Spleen (tissue), 11 donors: ENCODE data around the gene ATF6B. TPM values are rescaled to one million over a fixed set of nuclear protein-coding genes. Genes with fewer than 3 reads are reported as not detected.

Experiments used
- DNase-seq: peaks from one replicate; pipeline ENCODE4 v3.0.0-alpha.2; 2020
- H3K27ac ChIP-seq, 8 donors: fragments of 200-600 bp; sonication (generic) in 7 of 8; 1 replicate in 4 of 8; 2 replicates in 4 of 8; pipeline versions ENCODE4 v1.5.0 to v1.8.0; 2016 to 2021; ENCODE audit warnings: inconsistent platforms in 4 of 8, mild to moderate bottlenecking in 4 of 8, moderate library complexity in 1 of 8
- H3K27me3 ChIP-seq, 7 donors: fragments of 200-600 bp; sonication (generic) in 6 of 7; replicated peaks in 1 of 7; 1 replicate in 4 of 7; 2 replicates in 3 of 7; pipeline versions ENCODE4 v1.5.0 to v1.8.0; 2016 to 2021; ENCODE audit warnings: inconsistent platforms in 3 of 7, mild to moderate bottlenecking in 1 of 7
- H3K36me3 ChIP-seq, 6 donors: fragments of 200-600 bp; sonication (generic) in 5 of 6; 1 replicate in 4 of 6; 2 replicates in 2 of 6; pipeline versions ENCODE4 v1.5.0 to v1.8.0; 2016 to 2021; ENCODE audit warnings: inconsistent platforms in 2 of 6
- H3K4me1 ChIP-seq, 6 donors: fragments of 200-600 bp; sonication (generic) in 5 of 6; 1 replicate in 3 of 6; 2 replicates in 3 of 6; pipeline versions ENCODE4 v1.5.0 to v1.8.0; 2016 to 2021; ENCODE audit warnings: inconsistent platforms in 3 of 6
- H3K4me3 ChIP-seq, 8 donors: fragments of 200-600 bp; sonication (generic) in 7 of 8; 1 replicate in 4 of 8; 2 replicates in 4 of 8; pipeline versions ENCODE4 v1.5.0 to v1.8.0; 2016 to 2021; ENCODE audit warnings: inconsistent platforms in 4 of 8, mild to moderate bottlenecking in 4 of 8, moderate library complexity in 2 of 8
- H3K9me3 ChIP-seq, 8 donors: fragments of 200-600 bp; sonication (generic) in 7 of 8; 1 replicate in 4 of 8; 2 replicates in 4 of 8; pipeline versions ENCODE4 v1.5.0 to v1.8.0; 2016 to 2021; ENCODE audit warnings: inconsistent platforms in 4 of 8
- POLR2A ChIP-seq, 3 donors: fragments of 450-650 bp; IDR thresholded peaks; one replicate each; pipeline ENCODE4 v1.5.1; 2017; ENCODE audit warnings: antibody characterized with exemption in 3 of 3, mild to moderate bottlenecking in 1 of 3
- POLR2AphosphoS5 ChIP-seq, 3 donors: sonication (generic); formaldehyde crosslinking; IDR thresholded peaks; one replicate each; pipeline ENCODE4 v1.5.1; 2017; ENCODE audit warnings: antibody characterized with exemption in 3 of 3
- WGBS, 5 donors: extraction: QIAGEN DNeasy Blood & Tissue Kit in 3 of 5; methylation state at CpG; one replicate each; pipeline versions ENCODE4 v1.1.5 to v1.1.7; 2013 to 2018; 5-methylcytosine and 5-hydroxymethylcytosine counted together
- intact Hi-C: fragments of 100-400 bp; cut with DNase I; formaldehyde crosslinking; loops from one replicate; pipeline ENCODE4 v1.15.0; 2023; ENCODE audit warnings: low total_unique reads
- polyA plus RNA-seq, 3 donors: library from polyadenylated mRNA; stranded (reverse); fragments of 200-250 nt; gene quantifications; one replicate each; pipeline ENCODE4 v1.2.1, GENCODE V29; 2013
- total RNA-seq, 7 donors: library from RNA; depleted of rRNA in 3 of 7; stranded (reverse); fragments of >200 nt in 3 of 7; fragmentation: NEBNext Ultra II Directional in 4 of 7; extraction: Animal tissue kit (Norgen Biotek cat#: 25700) in 4 of 7; gene quantifications; one replicate each; pipeline versions ENCODE4 v1.1.0 to v1.2.1, GENCODE V29; 2016 to 2021
- TF ChIP-seq, protein P1 (sequence below), 11 experiments: fragments of 200-600 bp in 7 of 11; fragments of 450-650 bp in 4 of 11; sonication (generic) in 4 of 11; IDR thresholded peaks in 8 of 11; conservative IDR thresholded peaks in 3 of 11; 1 replicate in 7 of 11; 2 replicates in 4 of 11; pipeline versions ENCODE4 v1.4.0 to v1.8.0; 2016 to 2021; ENCODE audit warnings: antibody characterized with exemption in 11 of 11, inconsistent platforms in 4 of 11, mild to moderate bottlenecking in 1 of 11
- donor health status: healthy with polysubstance abuse.
- donor health status: DM: no; HTN: no; CAD: no; lungs with moderate emphysema.
- donor health status: DM: no; HTN: no; CAD: no.
- donor health status: Bipolar disorder and iron deficiency.
- donor health status: healthy.
- donor health status: DM: no; HTN: no; CAD: no.
- donor health status: DM: yes; HTN: yes; CAD: no.

The ATF6B gene
- total and polyA plus RNA-seq, 10 donors = 45.3 to 126 (median 92.7) TPM

DNA sequence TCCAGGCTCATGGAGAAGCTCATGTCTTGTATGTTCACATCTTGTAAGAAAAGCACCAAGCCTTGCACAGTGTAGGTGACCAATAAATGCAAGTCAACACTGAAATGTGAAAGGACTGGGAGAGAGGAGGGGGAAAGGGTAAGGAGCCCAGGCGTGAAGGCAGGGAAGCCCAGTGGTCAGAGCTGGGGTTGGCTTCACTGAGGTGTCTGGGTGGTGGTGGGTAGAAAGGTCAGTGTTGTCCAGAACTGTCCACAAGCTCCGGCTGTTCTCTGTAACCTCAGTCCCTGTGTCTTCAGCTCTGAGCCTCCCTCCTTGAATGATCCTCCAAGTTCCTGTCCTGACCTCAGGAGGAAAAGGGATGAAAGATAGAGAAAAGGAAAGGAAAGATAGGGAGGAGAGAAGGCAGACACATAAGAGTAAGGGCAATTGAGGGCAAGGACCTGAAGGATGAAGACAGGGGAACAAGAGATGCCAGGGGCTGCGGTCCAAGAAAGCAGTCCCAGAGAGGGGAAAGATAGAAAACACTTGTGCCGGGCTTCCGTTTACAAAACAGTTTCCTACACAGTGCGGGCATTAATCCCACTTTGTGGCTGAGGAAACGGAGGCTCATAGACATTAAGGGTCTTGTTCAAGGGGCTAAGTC is 16.5 kb downstream of the ATF6B start:
- Histone ChIP-seq H3K9me3 (no peaks in the 10 kb centered on the region), H3K4me1 (peaks cover 9 to 91% (median 51%) of the 10 kb centered on the region in 6 donors), H3K4me3 (no peak overlapping the region), H3K36me3 (peaks cover 0 to 58% (median 18%) of the 10 kb centered on the region in 6 donors), H3K27ac (peak overlapping the region in 5 of 8 donors; percentile 12 to 83 (median 64)), H3K27me3 (peaks cover 0 to 19% (median 0%) of the 10 kb centered on the region in 7 donors)
- WGBS, 5 donors = 64 to 95% (median 76%) methylated on average over 7 of the region's 7 CpGs
- no peak for DNase-seq
- intact Hi-C loops = no loop called here
- TF ChIP-seq, protein P1, sequence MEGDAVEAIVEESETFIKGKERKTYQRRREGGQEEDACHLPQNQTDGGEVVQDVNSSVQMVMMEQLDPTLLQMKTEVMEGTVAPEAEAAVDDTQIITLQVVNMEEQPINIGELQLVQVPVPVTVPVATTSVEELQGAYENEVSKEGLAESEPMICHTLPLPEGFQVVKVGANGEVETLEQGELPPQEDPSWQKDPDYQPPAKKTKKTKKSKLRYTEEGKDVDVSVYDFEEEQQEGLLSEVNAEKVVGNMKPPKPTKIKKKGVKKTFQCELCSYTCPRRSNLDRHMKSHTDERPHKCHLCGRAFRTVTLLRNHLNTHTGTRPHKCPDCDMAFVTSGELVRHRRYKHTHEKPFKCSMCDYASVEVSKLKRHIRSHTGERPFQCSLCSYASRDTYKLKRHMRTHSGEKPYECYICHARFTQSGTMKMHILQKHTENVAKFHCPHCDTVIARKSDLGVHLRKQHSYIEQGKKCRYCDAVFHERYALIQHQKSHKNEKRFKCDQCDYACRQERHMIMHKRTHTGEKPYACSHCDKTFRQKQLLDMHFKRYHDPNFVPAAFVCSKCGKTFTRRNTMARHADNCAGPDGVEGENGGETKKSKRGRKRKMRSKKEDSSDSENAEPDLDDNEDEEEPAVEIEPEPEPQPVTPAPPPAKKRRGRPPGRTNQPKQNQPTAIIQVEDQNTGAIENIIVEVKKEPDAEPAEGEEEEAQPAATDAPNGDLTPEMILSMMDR (IDR thresholded peaks at IDR 0.05 in 8 of 11, conservative IDR thresholded peaks at IDR 0.05 in 3 of 11) = no peak
- TF ChIP-seq POLR2AphosphoS5 (IDR thresholded peaks at IDR 0.05) = peak in 1 of 3 donors; percentile 4

DNA sequence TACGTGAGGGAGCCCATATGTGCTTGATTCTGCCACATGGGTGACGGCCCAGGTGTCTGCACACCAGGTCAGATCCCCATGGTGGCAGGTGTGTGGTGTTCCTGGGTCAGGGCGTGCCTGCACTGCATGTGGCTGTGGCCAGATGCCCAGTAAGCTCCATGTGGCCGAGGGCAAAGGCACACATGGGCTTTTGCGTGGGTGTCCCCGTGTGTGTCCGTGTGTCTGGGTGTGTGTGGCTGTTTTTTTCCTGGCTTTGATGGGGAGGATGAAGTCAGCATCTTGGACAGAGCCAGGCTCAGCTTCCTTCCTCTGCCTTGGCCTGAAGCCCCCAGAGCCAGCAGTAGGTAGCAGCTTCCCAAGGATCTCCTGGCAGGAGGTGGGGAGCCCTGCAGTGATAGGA is 17.4 kb downstream of the ATF6B start:
- 62 to 85% (median 68%) methylated on average over 2 to 7 of the region's 7 CpGs for WGBS, 5 donors
- Histone ChIP-seq H3K36me3 (peaks cover 0 to 48% (median 9%) of the 10 kb centered on the region in 6 donors), H3K4me1 (peaks cover 9 to 95% (median 55%) of the 10 kb centered on the region in 6 donors), H3K9me3 (no peaks in the 10 kb centered on the region), H3K4me3 (no peak overlapping the region), H3K27me3 (peaks cover 0 to 19% (median 0%) of the 10 kb centered on the region in 7 donors), H3K27ac (peak overlapping the region in 4 of 8 donors; percentile 12 to 83 (median 82))
- peak; percentile 50 to 78 (median 61) for TF ChIP-seq POLR2AphosphoS5 (IDR thresholded peaks at IDR 0.05)
- TF ChIP-seq, protein P1 (IDR thresholded peaks at IDR 0.05 in 8 of 11, conservative IDR thresholded peaks at IDR 0.05 in 3 of 11) = no peak
- intact Hi-C loops = no loop called here
- DNase-seq = no peak

DNA sequence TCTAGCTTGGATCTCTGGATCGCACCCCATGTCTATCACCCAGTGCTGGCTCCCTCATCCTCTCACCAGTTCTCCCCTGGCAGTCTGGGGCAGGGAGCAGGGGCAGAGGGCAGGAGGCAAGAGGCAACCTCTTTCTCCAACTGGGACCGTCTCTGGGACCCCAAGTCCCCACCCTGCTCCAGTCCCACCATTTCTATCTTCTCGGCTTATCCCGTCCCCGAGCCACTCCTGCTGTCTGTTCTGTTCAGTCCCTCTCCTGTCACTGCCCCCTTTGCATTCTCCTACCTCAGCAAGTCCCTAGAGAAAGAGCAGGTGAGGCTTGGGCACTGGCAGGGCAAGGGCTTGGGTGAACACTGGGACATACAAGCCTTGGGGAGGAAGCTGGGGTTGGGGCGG is 18.3 kb downstream of the ATF6B start:
- intact Hi-C loops = no loop called here
- peak overlapping the region in 2 of 8 donors; percentile 49 to 68 for H3K4me3 ChIP-seq

More for the DNA sequence above, 18.3 kb downstream of the ATF6B start:
- no peak for DNase-seq
- peaks cover 9 to 94% (median 57%) of the 10 kb centered on the region in 6 donors for H3K4me1 ChIP-seq
- peaks cover 0 to 40% (median 2%) of the 10 kb centered on the region in 6 donors for H3K36me3 ChIP-seq
- 47 to 72% (median 64%) methylated on average over 6 of the region's 6 CpGs for WGBS, 5 donors
- peaks cover 0 to 23% (median 0%) of the 10 kb centered on the region in 7 donors for H3K27me3 ChIP-seq
- H3K27ac ChIP-seq = peak overlapping the region in 3 of 8 donors; percentile 81 to 83 (median 83)
- TF ChIP-seq, protein P1 (IDR thresholded peaks at IDR 0.05 in 8 of 11, conservative IDR thresholded peaks at IDR 0.05 in 3 of 11) = no peak
- TF ChIP-seq POLR2A (IDR thresholded peaks at IDR 0.05) = no peak
- no peak for TF ChIP-seq POLR2AphosphoS5 (IDR thresholded peaks at IDR 0.05)
- no peaks in the 10 kb centered on the region for H3K9me3 ChIP-seq
